Measurements from ENCODE around the gene NAT16. TPM values are rescaled to one million over a fixed set of nuclear protein-coding genes. Genes with fewer than 3 reads are reported as not detected.
"Not testable (repeated sequence)": the region's sequence is repeated elsewhere in the genome, so short reads cannot be mapped to it uniquely, and the experiment has no call there.

Gene NAT16
- total RNA-seq, 2 experiments from 2014 or later: not detected

DNA sequence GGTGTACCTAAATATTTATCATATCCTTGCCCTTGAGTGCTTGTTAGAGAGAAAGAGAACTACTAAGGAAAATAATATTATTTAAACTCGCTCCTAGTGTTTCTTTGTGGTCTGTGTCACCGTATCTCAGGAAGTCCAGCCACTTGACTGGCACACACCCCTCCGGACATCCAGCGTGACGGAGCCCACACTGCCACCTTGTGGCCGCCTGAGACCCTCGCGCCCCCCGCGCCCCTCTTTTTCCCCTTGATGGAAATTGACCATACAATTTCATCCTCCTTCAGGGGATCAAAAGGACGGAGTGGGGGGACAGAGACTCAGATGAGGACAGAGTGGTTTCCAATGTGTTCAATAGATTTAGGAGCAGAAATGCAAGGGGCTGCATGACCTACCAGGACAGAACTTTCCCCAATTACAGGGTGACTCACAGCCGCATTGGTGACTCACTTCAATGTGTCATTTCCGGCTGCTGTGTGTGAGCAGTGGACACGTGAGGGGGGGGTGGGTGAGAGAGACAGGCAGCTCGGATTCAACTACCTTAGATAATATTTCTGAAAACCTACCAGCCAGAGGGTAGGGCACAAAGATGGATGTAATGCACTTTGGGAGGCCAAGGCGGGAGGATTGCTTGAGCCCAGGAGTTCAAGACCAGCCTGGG, 41.8 kb downstream of the NAT16 start:
- no peaks in the 10 kb centered on the region for H3K9me3 Mint-ChIP-seq
- DNase-seq: peak; percentile 87
- H3K4me3 Mint-ChIP-seq: peak overlapping the region; percentile 25
- H3K4me1 Mint-ChIP-seq: peaks cover 37% of the 10 kb centered on the region
- ChIA-PET POLR2A (interaction anchor here (1.9 kb wide), 1 partner anchor 53 kb away, joined by 8 read pairs; the partner anchor contains the start of gene TRIM56), CTCF (interaction anchor here (0.7 to 9.3 kb wide), 9 partner anchors 10 to 249 kb away, joined by 3 to 208 read pairs (median 4); partner anchors contain the start of genes SERPINE1, TRIM56 and UFSP1)
- peak overlapping the region; percentile 60 for H3K27ac Mint-ChIP-seq
- no peaks in the 10 kb centered on the region for H3K36me3 Mint-ChIP-seq (ENCODE audit: low read depth)
- peaks cover 44% of the 10 kb centered on the region for H3K27me3 Mint-ChIP-seq

DNA sequence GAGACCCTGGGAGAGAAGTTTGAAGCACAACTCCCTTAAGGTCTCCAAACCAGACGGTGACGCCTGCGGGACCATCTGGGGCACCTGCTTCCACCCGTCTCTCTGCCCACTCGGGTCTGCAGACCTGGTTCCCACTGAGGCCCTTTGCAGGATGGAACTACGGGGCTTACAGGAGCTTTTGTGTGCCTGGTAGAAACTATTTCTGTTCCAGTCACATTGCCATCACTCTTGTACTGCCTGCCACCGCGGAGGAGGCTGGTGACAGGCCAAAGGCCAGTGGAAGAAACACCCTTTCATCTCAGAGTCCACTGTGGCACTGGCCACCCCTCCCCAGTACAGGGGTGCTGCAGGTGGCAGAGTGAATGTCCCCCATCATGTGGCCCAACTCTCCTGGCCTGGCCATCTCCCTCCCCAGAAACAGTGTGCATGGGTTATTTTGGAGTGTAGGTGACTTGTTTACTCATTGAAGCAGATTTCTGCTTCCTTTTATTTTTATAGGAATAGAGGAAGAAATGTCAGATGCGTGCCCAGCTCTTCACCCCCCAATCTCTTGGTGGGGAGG, 42.4 kb downstream of the NAT16 start:
- Mint-ChIP-seq H3K36me3 (ENCODE audit: low read depth) (no peaks in the 10 kb centered on the region), H3K4me1 (peaks cover 36% of the 10 kb centered on the region), H3K27me3 (peaks cover 47% of the 10 kb centered on the region), H3K9me3 (no peaks in the 10 kb centered on the region), H3K27ac (no peak overlapping the region), H3K4me3 (no peak overlapping the region)
- ChIA-PET CTCF (interaction anchor here (1.5 to 9.3 kb wide), 4 partner anchors 13 to 57 kb away, joined by 3 to 208 read pairs (median 16); partner anchors contain the start of gene SERPINE1), POLR2A (interaction anchor here (1.9 kb wide), 1 partner anchor 52 kb away, joined by 8 read pairs; the partner anchor contains the start of gene TRIM56)
- DNase-seq: no peak

GRCh38 chr7:101134399-101134980, 45.6 kb downstream of the NAT16 start:
- ChIA-PET CTCF (interaction anchor here (0.7 to 1.6 kb wide), 6 partner anchors 9 to 188 kb away, joined by 3 to 18 read pairs (median 3); no protein-coding TSS in a partner anchor), POLR2A (no interaction called here)
- Mint-ChIP-seq H3K36me3 (ENCODE audit: low read depth) (no peaks in the 10 kb centered on the region), H3K27me3 (peaks cover 51% of the 10 kb centered on the region), H3K4me1 (peaks cover 23% of the 10 kb centered on the region), H3K27ac (no peak overlapping the region), H3K4me3 (no peak overlapping the region), H3K9me3 (no peaks in the 10 kb centered on the region)
- no peak for DNase-seq

DNA sequence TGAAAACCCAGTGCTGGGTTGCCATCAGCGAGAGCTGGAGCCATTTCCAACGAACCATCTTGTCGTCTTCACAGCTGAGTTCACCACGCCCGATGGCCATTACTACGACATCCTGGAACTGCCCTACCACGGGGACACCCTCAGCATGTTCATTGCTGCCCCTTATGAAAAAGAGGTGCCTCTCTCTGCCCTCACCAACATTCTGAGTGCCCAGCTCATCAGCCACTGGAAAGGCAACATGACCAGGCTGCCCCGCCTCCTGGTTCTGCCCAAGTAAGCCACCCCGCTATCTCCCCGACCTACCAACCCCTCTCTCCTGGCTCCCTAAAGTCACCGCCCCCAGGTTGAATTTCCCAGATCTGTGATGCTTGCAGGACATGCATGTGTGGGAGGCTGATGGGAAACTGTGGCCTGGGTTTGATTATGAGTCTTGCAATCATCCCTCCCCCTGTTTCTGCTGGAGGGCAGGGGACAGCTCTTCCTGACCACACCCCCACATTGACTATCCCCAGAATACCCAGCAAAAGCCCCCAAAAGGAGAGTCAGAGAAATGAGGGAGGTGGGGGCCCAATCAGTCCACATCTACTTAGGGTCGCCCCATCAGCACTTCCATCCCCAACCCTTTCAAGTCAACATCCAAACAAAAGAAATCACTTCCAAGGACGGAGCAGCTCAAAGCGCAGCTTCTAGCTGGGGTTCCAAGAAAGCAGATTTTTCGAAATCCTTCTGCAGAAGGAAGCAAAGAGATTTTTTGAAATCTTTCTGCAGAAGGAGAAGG, 46.3 kb downstream of the NAT16 start:
- Mint-ChIP-seq H3K4me3 (no peak overlapping the region), H3K36me3 (ENCODE audit: low read depth) (no peaks in the 10 kb centered on the region)
- CTCF ChIA-PET: interaction anchor here (0.7 to 1.6 kb wide), 7 partner anchors 10 to 188 kb away, joined by 3 to 18 read pairs (median 3); no protein-coding TSS in a partner anchor

GRCh38 chr7:101132626-101133600, 47.2 kb downstream of the NAT16 start:
- H3K4me1 Mint-ChIP-seq: peaks cover 18% of the 10 kb centered on the region
- CTCF ChIA-PET: interaction anchor here (1.1 to 1.6 kb wide), 3 partner anchors 11 to 60 kb away, joined by 3 to 6 read pairs (median 3); no protein-coding TSS in a partner anchor
- H3K4me3 Mint-ChIP-seq; H3K9me3 Mint-ChIP-seq; POLR2A ChIA-PET; DNase-seq; H3K27ac Mint-ChIP-seq; H3K36me3 Mint-ChIP-seq (ENCODE audit: low read depth): not testable (repeated sequence)
- peaks cover 54% of the 10 kb centered on the region for H3K27me3 Mint-ChIP-seq

More for the DNA sequence above, 46.3 kb downstream of the NAT16 start:
- peaks cover 20% of the 10 kb centered on the region for H3K4me1 Mint-ChIP-seq
- no peak overlapping the region for H3K27ac Mint-ChIP-seq
- H3K9me3 Mint-ChIP-seq: no peaks in the 10 kb centered on the region
- peaks cover 51% of the 10 kb centered on the region for H3K27me3 Mint-ChIP-seq
- POLR2A ChIA-PET: no interaction called here
- no peak for DNase-seq

DNA sequence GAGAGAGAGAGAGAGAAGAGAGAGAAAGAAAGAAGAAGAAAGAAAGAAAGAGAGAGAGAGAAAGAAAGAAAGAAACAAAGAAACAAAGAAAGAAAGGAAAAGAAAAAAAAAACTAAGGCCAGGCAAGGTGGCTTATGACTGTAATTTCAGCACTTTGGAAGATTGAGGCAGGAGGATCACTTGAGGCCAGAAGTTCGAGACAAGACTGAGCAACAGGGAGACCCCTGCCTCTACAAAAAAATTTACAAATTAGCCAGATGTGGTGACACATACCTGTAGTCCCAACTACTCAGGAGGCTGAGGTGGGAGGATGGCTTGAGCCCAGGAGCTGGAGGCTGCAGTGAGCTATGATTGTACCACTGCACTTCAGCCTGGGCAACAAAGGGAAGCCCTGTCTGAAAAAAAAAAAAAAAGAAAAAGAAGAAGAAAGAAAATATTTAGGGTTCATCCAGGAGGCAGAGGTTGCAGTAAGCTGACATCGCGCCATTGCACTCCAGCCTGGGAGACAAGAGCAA, 50.4 kb downstream of the NAT16 start:
- no peaks in the 10 kb centered on the region for H3K9me3 Mint-ChIP-seq
- peaks cover 40% of the 10 kb centered on the region for H3K4me1 Mint-ChIP-seq
- CTCF ChIA-PET: interaction anchor here (0.7 kb wide), 1 partner anchor 614 kb away, joined by 4 read pairs; no protein-coding TSS in a partner anchor
- POLR2A ChIA-PET: no interaction called here
- peaks cover 58% of the 10 kb centered on the region for H3K27me3 Mint-ChIP-seq
- DNase-seq: no peak
- no peak overlapping the region for H3K27ac Mint-ChIP-seq
- H3K4me3 Mint-ChIP-seq: no peak overlapping the region
- H3K36me3 Mint-ChIP-seq (ENCODE audit: low read depth): no peaks in the 10 kb centered on the region

- no peak overlapping the region for H3K4me3 Mint-ChIP-seq
- H3K36me3 Mint-ChIP-seq (ENCODE audit: low read depth): no peaks in the 10 kb centered on the region
- H3K4me1 Mint-ChIP-seq: peaks cover 42% of the 10 kb centered on the region
- no peaks in the 10 kb centered on the region for H3K9me3 Mint-ChIP-seq
- H3K27ac Mint-ChIP-seq: no peak overlapping the region
- ChIA-PET POLR2A (no interaction called here), CTCF (interaction anchor here (2.9 kb wide), 1 partner anchor 15 kb away, joined by 15 read pairs; no protein-coding TSS in a partner anchor)
- no peak for DNase-seq
- peaks cover 54% of the 10 kb centered on the region for H3K27me3 Mint-ChIP-seq
Observed at GRCh38 chr7:101128040-101128834, 51.9 kb downstream of the NAT16 start.

- ChIA-PET POLR2A (interaction anchor here (1.4 kb wide), 2 partner anchors 8 to 42 kb away, joined by 3 to 6 read pairs; partner anchors contain the start of gene TRIM56), CTCF (interaction anchor here (2.9 to 5.5 kb wide), 2 partner anchors 11 to 16 kb away, joined by 15 to 26 read pairs; no protein-coding TSS in a partner anchor)
- Mint-ChIP-seq H3K27ac (no peak overlapping the region), H3K4me3 (peak overlapping the region; percentile 59), H3K4me1 (peaks cover 43% of the 10 kb centered on the region), H3K9me3 (no peaks in the 10 kb centered on the region), H3K36me3 (ENCODE audit: low read depth) (no peaks in the 10 kb centered on the region), H3K27me3 (peaks cover 57% of the 10 kb centered on the region)
- DNase-seq: no peak
Observed at GRCh38 chr7:101127460-101128039, 52.5 kb downstream of the NAT16 start.

- Mint-ChIP-seq H3K27ac (peak within 1 kb of the TSS; percentile 55), H3K27me3 (peaks cover 61% of the 10 kb centered on the region)
- CTCF ChIA-PET: interaction anchor here (1.0 to 5.5 kb wide), 4 partner anchors 11 to 422 kb away, joined by 3 to 26 read pairs (median 10); partner anchors contain the start of gene PLOD3
Observed at GRCh38 chr7:101126651-101127459, 53.2 kb downstream of the NAT16 start, which contains the start of gene SERPINE1. TSS of gene SERPINE1 (plus strand) at chr7:101127104. CDS start at chr7:101128394, 1,290 bp downstream.

More at GRCh38 chr7:101126651-101127459, 53.2 kb downstream of the NAT16 start, which contains the start of gene SERPINE1:
- POLR2A ChIA-PET: interaction anchor here (1.4 kb wide), 3 partner anchors 9 to 90 kb away, joined by 3 to 6 read pairs (median 3); partner anchors contain the start of genes PLOD3 and TRIM56
- Mint-ChIP-seq H3K4me3 (peak within 1 kb of the TSS; percentile 59), H3K4me1 (peaks cover 50% of the 10 kb centered on the region), H3K9me3 (no peaks in the 10 kb centered on the region), H3K36me3 (ENCODE audit: low read depth) (no peaks in the 10 kb centered on the region)
- peak; percentile 76 for DNase-seq

All from activated CD4-positive, alpha-beta memory T cell treated with anti-CD3 and anti-CD28 coated beads, Interleukin-2, amount 10 ng/mL, durations not matched to agents 7 days and 5 days (primary cell).